Tibial nerve (tissue), 4 donors: Measurements from ENCODE around the gene KIF7. TPM values are rescaled to one million over a fixed set of nuclear protein-coding genes. Genes with fewer than 3 reads are reported as not detected.
A peak's percentile ranks its signal among the peaks of the same experiment; 100 is the strongest.

Experiments
- DNase-seq, 2 donors: peaks; one replicate each; pipeline ENCODE4 v3.0.0-alpha.2; 2019; ENCODE audit warnings: low spot score in 2 of 2
- H3K27ac ChIP-seq, 4 donors: fragments of 200-600 bp; sonication (generic) in 3 of 4; one replicate each; pipeline ENCODE4 v1.5.1; 2017 to 2019; ENCODE audit warnings: mild to moderate bottlenecking in 1 of 4
- H3K27me3 ChIP-seq, 2 donors: fragments of 200-600 bp; sonication (generic) in 1 of 2; one replicate each; pipeline versions ENCODE4 v1.5.1 to v1.6.0; 2017 to 2019
- H3K36me3 ChIP-seq, 3 donors: fragments of 200-600 bp; sonication (generic); one replicate each; pipeline ENCODE4 v1.5.1; 2018 to 2019
- H3K4me1 ChIP-seq, 4 donors: fragments of 200-600 bp; sonication (generic) in 3 of 4; one replicate each; pipeline ENCODE4 v1.5.1; 2017 to 2019
- H3K4me3 ChIP-seq, 4 donors: fragments of 200-600 bp; sonication (generic) in 3 of 4; one replicate each; pipeline ENCODE4 v1.5.1; 2017 to 2019; ENCODE audit warnings: mild to moderate bottlenecking in 1 of 4, moderate library complexity in 1 of 4
- H3K9me3 ChIP-seq, 4 donors: fragments of 200-600 bp; sonication (generic) in 3 of 4; one replicate each; pipeline ENCODE4 v1.5.1; 2017 to 2019
- CTCF ChIP-seq, 5 experiments: fragments of 200-600 bp in 3 of 5; fragments of 450-650 bp in 2 of 5; sonication (generic) in 3 of 5; IDR thresholded peaks; one replicate each; pipeline ENCODE4 v1.5.1; 2016 to 2019; ENCODE audit warnings: antibody characterized with exemption in 5 of 5, mild to moderate bottlenecking in 3 of 5, moderate library complexity in 2 of 5
- EP300 ChIP-seq, 2 donors: sonication (generic); formaldehyde crosslinking; IDR thresholded peaks; one replicate each; pipeline ENCODE4 v1.6.1; 2017; ENCODE audit warnings: antibody characterized with exemption in 2 of 2, mild to moderate bottlenecking in 1 of 2
- POLR2A ChIP-seq, 2 donors: fragments of 450-650 bp; IDR thresholded peaks; one replicate each; pipeline ENCODE4 v1.6.1; 2017; ENCODE audit warnings: antibody characterized with exemption in 2 of 2, mild to moderate bottlenecking in 2 of 2, moderate library complexity in 2 of 2
- WGBS, 2 donors: methylation state at CpG; one replicate each; pipeline ENCODE4 v1.1.5; 2018; 5-methylcytosine and 5-hydroxymethylcytosine counted together
- total RNA-seq, 4 donors: library from RNA; depleted of rRNA; stranded (reverse); fragments of >200 nt; gene quantifications; one replicate each; pipeline ENCODE4 v1.1.0, GENCODE V29; 2016

Gene KIF7
- total RNA-seq, 4 donors from 2014 or later = 7.2 to 41.1 (median 20.8) TPM

GRCh38 chr15:89681146-89681545 is 25.9 kb upstream of the KIF7 start:
- Histone ChIP-seq H3K36me3 (peaks cover 0 to 27% (median 0%) of the 10 kb centered on the region in 3 donors), H3K27me3 (no peaks in the 10 kb centered on the region), H3K27ac (peak overlapping the region in 2 of 4 donors; percentile 45 to 84), H3K4me3 (no peak overlapping the region), H3K9me3 (no peaks in the 10 kb centered on the region), H3K4me1 (peaks cover 0 to 16% (median 6%) of the 10 kb centered on the region in 4 donors)
- WGBS, 2 donors = 82 to 96% methylated on average over 2 of the region's 2 CpGs
- TF ChIP-seq EP300 (IDR thresholded peaks at IDR 0.05) (no peak), POLR2A (IDR thresholded peaks at IDR 0.05) (no peak), CTCF (IDR thresholded peaks at IDR 0.05) (no peak)
- DNase-seq = no peak

DNA sequence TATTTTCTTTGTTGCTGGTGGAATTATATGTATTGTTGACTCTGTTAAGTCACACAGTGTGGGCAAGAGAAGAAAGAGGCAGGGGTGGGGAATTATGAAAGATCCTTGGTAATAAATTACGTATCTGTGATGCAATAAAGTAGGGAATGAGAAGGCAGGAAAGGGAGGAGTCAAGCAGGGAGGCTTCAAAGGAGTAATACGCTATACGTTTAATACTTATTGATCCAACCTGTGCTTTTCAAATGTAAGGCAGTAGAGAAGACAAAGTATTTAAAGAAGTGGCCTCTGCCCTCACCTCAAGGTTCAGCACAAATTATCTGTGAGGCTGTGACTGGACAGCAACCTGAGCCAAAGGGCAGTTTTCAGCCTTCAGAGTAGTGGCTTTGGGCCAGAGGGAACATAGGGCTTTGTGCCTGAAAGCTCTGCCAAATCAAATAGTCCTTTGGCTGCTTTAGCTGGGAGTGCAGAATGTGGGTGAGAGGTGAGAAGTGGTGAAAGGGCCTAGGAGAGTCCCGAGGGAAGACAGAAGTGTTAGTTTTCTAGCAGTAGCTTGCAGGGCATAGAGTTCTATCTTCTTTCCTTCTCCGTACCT is 25.1 kb upstream of the KIF7 start:
- no peak for TF ChIP-seq CTCF (IDR thresholded peaks at IDR 0.05)
- peak in 1 of 2 donors; percentile 92 for TF ChIP-seq EP300 (IDR thresholded peaks at IDR 0.05)
- no peak for TF ChIP-seq POLR2A (IDR thresholded peaks at IDR 0.05)
- H3K9me3 ChIP-seq = no peaks in the 10 kb centered on the region
- DNase-seq = peak; percentile 37 to 82
- peaks cover 0 to 24% (median 0%) of the 10 kb centered on the region in 3 donors for H3K36me3 ChIP-seq
- H3K27ac ChIP-seq = peak overlapping the region in 3 of 4 donors; percentile 41 to 84 (median 78)
- no peak overlapping the region for H3K4me3 ChIP-seq
- no peaks in the 10 kb centered on the region for H3K27me3 ChIP-seq
- peaks cover 0 to 16% (median 6%) of the 10 kb centered on the region in 4 donors for H3K4me1 ChIP-seq
- 46 to 56% methylated on average over 5 of the region's 5 CpGs for WGBS, 2 donors

GRCh38 chr15:89679212-89679611 is 23.9 kb upstream of the KIF7 start, which contains the start of gene PLIN1:
Gene PLIN1, minus strand, starts transcription at chr15:89679367. Its CDS starts 1,878 bp downstream, at chr15:89677489.
- Histone ChIP-seq H3K4me3 (no peak within 1 kb of the TSS), H3K27ac (peak within 1 kb of the TSS in 3 of 4 donors; percentile 41 to 84 (median 78))
- DNase-seq = no peak

DNA sequence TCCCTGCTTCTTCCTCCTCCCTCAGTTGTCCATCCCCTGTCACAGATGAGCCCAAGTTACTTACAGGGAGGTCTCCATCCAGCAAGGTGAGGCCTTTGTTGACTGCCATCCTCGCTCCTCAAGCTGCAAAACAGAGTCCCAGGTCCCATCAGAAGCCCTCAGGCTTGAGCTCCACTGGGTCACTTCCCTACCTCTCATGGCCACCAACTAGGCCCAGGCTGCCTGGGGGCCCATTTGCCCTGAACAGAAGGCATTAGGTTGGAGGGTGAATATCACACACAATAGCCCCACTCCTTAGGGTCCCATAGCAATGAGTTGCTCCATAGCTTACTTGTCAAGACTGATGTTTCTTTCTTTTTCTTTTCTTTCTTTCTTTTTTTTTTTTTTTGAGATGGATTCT is 22.1 kb upstream of the KIF7 start:
- Histone ChIP-seq H3K36me3 (peaks cover 0 to 1% (median 0%) of the 10 kb centered on the region in 3 donors), H3K9me3 (no peaks in the 10 kb centered on the region), H3K27ac (no peak overlapping the region), H3K4me3 (no peak overlapping the region), H3K4me1 (peaks cover 0 to 24% (median 6%) of the 10 kb centered on the region in 4 donors), H3K27me3 (no peaks in the 10 kb centered on the region)
- DNase-seq = no peak
- WGBS, 2 donors = 100% methylated on average over 1 of the region's 1 CpG
- TF ChIP-seq POLR2A (IDR thresholded peaks at IDR 0.05) (no peak), CTCF (IDR thresholded peaks at IDR 0.05) (no peak)

More at GRCh38 chr15:89679212-89679611, 23.9 kb upstream of the KIF7 start, which contains the start of gene PLIN1:
- TF ChIP-seq CTCF (IDR thresholded peaks at IDR 0.05) (no peak), POLR2A (IDR thresholded peaks at IDR 0.05) (no peak), EP300 (IDR thresholded peaks at IDR 0.05) (no peak)
- Histone ChIP-seq H3K9me3 (no peaks in the 10 kb centered on the region), H3K36me3 (peaks cover 0 to 20% (median 0%) of the 10 kb centered on the region in 3 donors), H3K27me3 (no peaks in the 10 kb centered on the region), H3K4me1 (peaks cover 0 to 16% (median 6%) of the 10 kb centered on the region in 4 donors)
- 70 to 96% methylated on average over 2 of the region's 2 CpGs for WGBS, 2 donors

DNA sequence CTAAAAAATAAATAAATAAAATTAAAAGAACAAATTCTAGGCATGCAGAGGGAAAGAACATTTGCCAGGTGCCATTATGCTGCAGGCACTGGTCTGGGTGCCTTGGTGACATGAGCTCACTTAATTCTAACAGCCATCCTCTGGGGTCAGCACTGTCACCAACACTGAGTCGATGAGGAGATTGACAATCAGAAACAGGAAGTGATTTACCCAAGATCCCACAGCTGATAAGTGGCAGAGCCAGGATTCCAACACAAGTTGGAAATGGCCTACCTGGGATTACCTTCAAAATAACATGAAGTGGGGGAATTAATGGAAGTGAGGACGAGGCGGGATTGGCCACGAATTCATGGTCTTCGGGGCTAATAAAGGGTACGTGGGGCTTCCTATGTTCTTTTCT is 20.3 kb upstream of the KIF7 start:
- no peak overlapping the region for H3K4me3 ChIP-seq
- H3K27ac ChIP-seq = no peak overlapping the region
- no peaks in the 10 kb centered on the region for H3K36me3 ChIP-seq
- WGBS, 2 donors = 82 to 84% methylated on average over 6 of the region's 6 CpGs
- TF ChIP-seq EP300 (IDR thresholded peaks at IDR 0.05) = no peak
- no peak for TF ChIP-seq CTCF (IDR thresholded peaks at IDR 0.05)
- no peak for TF ChIP-seq POLR2A (IDR thresholded peaks at IDR 0.05)
- no peaks in the 10 kb centered on the region for H3K27me3 ChIP-seq
- no peak for DNase-seq
- no peaks in the 10 kb centered on the region for H3K9me3 ChIP-seq
- H3K4me1 ChIP-seq = peaks cover 0 to 22% (median 5%) of the 10 kb centered on the region in 4 donors
